ENCODE results near the gene DNAAF5.
"Not testable (repeated sequence)": the region's sequence is repeated elsewhere in the genome, so short reads cannot be mapped to it uniquely, and the experiment has no call there.

DNAAF5 gene

GRCh38 chr7:748446-748845 is 21.9 kb downstream of the DNAAF5 start:
- no peak for DNase-seq

- DNase-seq: no peak
Measured at GRCh38 chr7:749140-749551, 22.6 kb downstream of the DNAAF5 start.

- DNase-seq: no peak
Measured at GRCh38 chr7:750111-750905, 23.8 kb downstream of the DNAAF5 start.

- no peak for DNase-seq
Measured at GRCh38 chr7:751826-752225, 25.3 kb downstream of the DNAAF5 start.

- DNase-seq: not testable (repeated sequence)
Measured at GRCh38 chr7:752256-752655, 25.8 kb downstream of the DNAAF5 start.

- DNase-seq: no peak
Measured at GRCh38 chr7:753190-753589, 26.7 kb downstream of the DNAAF5 start.

- no peak for DNase-seq
Measured at GRCh38 chr7:754531-755412, 28.3 kb downstream of the DNAAF5 start.

- no peak for DNase-seq
Measured at GRCh38 chr7:755413-755805, 28.9 kb downstream of the DNAAF5 start.

- no peak for DNase-seq
Measured at GRCh38 chr7:756231-756927, 29.9 kb downstream of the DNAAF5 start.

GRCh38 chr7:756928-757560 is 30.5 kb downstream of the DNAAF5 start:
- no peak for DNase-seq

- no peak for DNase-seq
Measured at GRCh38 chr7:757741-758163, 31.3 kb downstream of the DNAAF5 start.

GRCh38 chr7:759569-759968 is 33.1 kb downstream of the DNAAF5 start:
- DNase-seq: no peak

GRCh38 chr7:760006-760405 is 33.5 kb downstream of the DNAAF5 start:
- no peak for DNase-seq

- no peak for DNase-seq
Measured at GRCh38 chr7:761101-761500, 34.6 kb downstream of the DNAAF5 start.

GRCh38 chr7:761631-762030 is 35.1 kb downstream of the DNAAF5 start:
- no peak for DNase-seq

- DNase-seq: no peak
Measured at GRCh38 chr7:762885-763284, 36.4 kb downstream of the DNAAF5 start.

- DNase-seq: no peak
Measured at GRCh38 chr7:763762-764161, 37.3 kb downstream of the DNAAF5 start.

- DNase-seq: no peak
Measured at GRCh38 chr7:765383-765782, 38.9 kb downstream of the DNAAF5 start.

GRCh38 chr7:767580-767940 is 41.1 kb downstream of the DNAAF5 start:
- no peak for DNase-seq

GRCh38 chr7:767941-768731 is 41.6 kb downstream of the DNAAF5 start:
- no peak for DNase-seq

GRCh38 chr7:768881-769504 is 42.5 kb downstream of the DNAAF5 start:
- no peak for DNase-seq

- DNase-seq: no peak
Measured at GRCh38 chr7:770336-770735, 43.8 kb downstream of the DNAAF5 start.

Measured in SHP77 treated with DMSO at 0.1 percent for 48 hours (cell line).